Fibroblast of villous mesenchyme (primary cell): ENCODE results near the gene RABL3. TPM values are rescaled to one million over a fixed set of nuclear protein-coding genes. Genes with fewer than 3 reads are reported as not detected.
"Not testable (repeated sequence)": the region's sequence is repeated elsewhere in the genome, so short reads cannot be mapped to it uniquely, and the experiment has no call there.

Source experiments
- DNase-seq: peaks from one replicate; pipeline ENCODE4 v3.0.0-alpha.2; 2010; ENCODE audit warnings: low read depth
- H3K4me3 ChIP-seq: 2 replicates; pipeline ENCODE4 v1.5.1; 2011; ENCODE audit warnings: low read depth, mild to moderate bottlenecking, low read length
- CTCF ChIP-seq: IDR thresholded peaks from 2 replicates; pipeline ENCODE4 v1.5.1; 2012; ENCODE audit warnings: low read depth, mild to moderate bottlenecking, low read length; ENCODE audit not compliant: insufficient read depth
- small RNA-seq: library from RNA; depleted of rRNA; stranded (forward); fragments of <200 nt; gene quantifications from one replicate; pipeline ENCODE3, GENCODE V24; 2012
- total RNA-seq: library from RNA; depleted of rRNA; stranded (reverse); fragments of >200 nt; gene quantifications from 2 replicates; pipeline ENCODE4 v1.2.3, GENCODE V29; 2012

The RABL3 gene
- total RNA-seq, 1 donor = 18.1 TPM

GRCh38 chr3:120641696-120642246 lies 100.5 kb downstream of the RABL3 start:
- TF ChIP-seq CTCF = no peak
- H3K4me3 ChIP-seq = no peak overlapping the region
- no peak for DNase-seq

GRCh38 chr3:120640231-120640630 lies 102.1 kb downstream of the RABL3 start:
- no peak for TF ChIP-seq CTCF
- no peak overlapping the region for H3K4me3 ChIP-seq
- no peak for DNase-seq

- DNase-seq, H3K4me3 ChIP-seq: not testable (repeated sequence)
Measured at GRCh38 chr3:120638820-120639219, 103.5 kb downstream of the RABL3 start.

GRCh38 chr3:120637851-120638559 lies 104.3 kb downstream of the RABL3 start:
- DNase-seq = no peak
- H3K4me3 ChIP-seq = no peak overlapping the region
- TF ChIP-seq CTCF = no peak

GRCh38 chr3:120636795-120637401 lies 105.4 kb downstream of the RABL3 start:
- TF ChIP-seq CTCF = no peak
- H3K4me3 ChIP-seq = no peak overlapping the region
- DNase-seq = peak; percentile 33

Small RNAs within 50 kb of the gene (small RNA-seq; reads per million reads assigned to genes)
- not detected for gene MTCO1P29
- not detected for gene MTCO2P29

Other genes with a start within 250 kb of the RABL3 start
- gene NDUFB4, start 146.2 kb downstream of the RABL3 start, total RNA-seq = 41.0 and 45.4 TPM in 2 replicates
- 0.32 and 0.43 TPM in 2 replicates for gene HGD, start 60.3 kb downstream of the RABL3 start, total RNA-seq
- gene GTF2E1, start 228 bp upstream of the RABL3 start, total RNA-seq = 16.1 and 32.4 TPM in 2 replicates
- gene STXBP5L, start 165.7 kb upstream of the RABL3 start, total RNA-seq = under 0.01 TPM in 1 of 2 replicates, not detected in the other